Duodenal mucosa (tissue), 2 donors: ENCODE data around the gene RUNX3.

ENCODE experiments used
- H3K27ac ChIP-seq: one replicate; pipeline ENCODE4 v1.7.0; 2013; ENCODE audit warnings: low read depth, low read length
- H3K27me3 ChIP-seq, 2 donors: one replicate each; pipeline ENCODE4 v1.7.0; 2013; ENCODE audit warnings: low read length in 2 of 2, control low read depth in 1 of 2; ENCODE audit not compliant: insufficient read depth in 2 of 2, control insufficient read depth in 1 of 2
- H3K36me3 ChIP-seq, 2 donors: one replicate each; pipeline ENCODE4 v1.7.0; 2013; ENCODE audit warnings: low read length in 2 of 2, control low read depth in 1 of 2; ENCODE audit not compliant: insufficient read depth in 2 of 2, control insufficient read depth in 1 of 2
- H3K4me1 ChIP-seq, 2 donors: one replicate each; pipeline ENCODE4 v1.7.0; 2013; ENCODE audit warnings: low read length in 2 of 2, control low read depth in 1 of 2; ENCODE audit not compliant: insufficient read depth in 2 of 2, control insufficient read depth in 1 of 2
- H3K4me3 ChIP-seq, 2 donors: one replicate each; pipeline ENCODE4 v1.7.0; 2013; ENCODE audit warnings: low read length in 2 of 2, low read depth in 1 of 2
- H3K9ac ChIP-seq, 2 donors: one replicate each; pipeline ENCODE4 v1.7.0; 2013; ENCODE audit warnings: low read length in 2 of 2, low read depth in 1 of 2
- H3K9me3 ChIP-seq, 2 donors: one replicate each; pipeline ENCODE4 v1.7.0; 2013; ENCODE audit warnings: low read length in 2 of 2, control low read depth in 1 of 2; ENCODE audit not compliant: control insufficient read depth in 1 of 2

RUNX3 gene

GRCh38 chr1:24903011-24903461 lies 27.0 kb downstream of the RUNX3 start:
- Histone ChIP-seq H3K9me3 (no peaks in the 10 kb centered on the region), H3K9ac (no peak overlapping the region), H3K27ac (no peak overlapping the region), H3K4me1 (peaks cover 4 to 5% of the 10 kb centered on the region in 2 donors), H3K36me3 (peaks cover 0 to 26% of the 10 kb centered on the region in 2 donors), H3K27me3 (peaks cover 0 to 5% of the 10 kb centered on the region in 2 donors), H3K4me3 (no peak overlapping the region)

GRCh38 chr1:24902471-24902891 lies 27.6 kb downstream of the RUNX3 start:
- Histone ChIP-seq H3K36me3 (peaks cover 0 to 26% of the 10 kb centered on the region in 2 donors), H3K9ac (no peak overlapping the region), H3K4me3 (no peak overlapping the region), H3K9me3 (no peaks in the 10 kb centered on the region), H3K4me1 (peaks cover 10% of the 10 kb centered on the region in 2 donors), H3K27ac (no peak overlapping the region), H3K27me3 (peaks cover 0 to 5% of the 10 kb centered on the region in 2 donors)

- Histone ChIP-seq H3K27me3 (peaks cover 0 to 5% of the 10 kb centered on the region in 2 donors), H3K27ac (no peak overlapping the region), H3K4me1 (peaks cover 12 to 15% of the 10 kb centered on the region in 2 donors)
These were observed 28.1 kb downstream of the RUNX3 start for GRCh38 chr1:24901791-24902470.

GRCh38 chr1:24900985-24901781 lies 28.9 kb downstream of the RUNX3 start:
- no peak overlapping the region for H3K4me3 ChIP-seq
- H3K9me3 ChIP-seq: no peaks in the 10 kb centered on the region
- peaks cover 0 to 5% of the 10 kb centered on the region in 2 donors for H3K27me3 ChIP-seq
- peaks cover 12 to 15% of the 10 kb centered on the region in 2 donors for H3K4me1 ChIP-seq
- no peak overlapping the region for H3K27ac ChIP-seq
- H3K36me3 ChIP-seq: peaks cover 0 to 16% of the 10 kb centered on the region in 2 donors
- H3K9ac ChIP-seq: no peak overlapping the region

More at GRCh38 chr1:24901791-24902470, 28.1 kb downstream of the RUNX3 start:
- Histone ChIP-seq H3K36me3 (peaks cover 0 to 24% of the 10 kb centered on the region in 2 donors), H3K9ac (no peak overlapping the region), H3K4me3 (no peak overlapping the region), H3K9me3 (no peaks in the 10 kb centered on the region)

GRCh38 chr1:24900486-24900849 lies 29.6 kb downstream of the RUNX3 start:
- peaks cover 0 to 5% of the 10 kb centered on the region in 2 donors for H3K27me3 ChIP-seq
- peaks cover 12 to 15% of the 10 kb centered on the region in 2 donors for H3K4me1 ChIP-seq
- no peak overlapping the region for H3K9ac ChIP-seq
- no peak overlapping the region for H3K4me3 ChIP-seq
- peaks cover 0 to 14% of the 10 kb centered on the region in 2 donors for H3K36me3 ChIP-seq
- H3K27ac ChIP-seq: no peak overlapping the region
- no peaks in the 10 kb centered on the region for H3K9me3 ChIP-seq

GRCh38 chr1:24899581-24900485 lies 30.2 kb downstream of the RUNX3 start:
- Histone ChIP-seq H3K27ac (no peak overlapping the region), H3K9me3 (no peaks in the 10 kb centered on the region), H3K9ac (no peak overlapping the region), H3K27me3 (peaks cover 0 to 5% of the 10 kb centered on the region in 2 donors), H3K36me3 (peaks cover 0 to 10% of the 10 kb centered on the region in 2 donors), H3K4me1 (peaks cover 12 to 15% of the 10 kb centered on the region in 2 donors), H3K4me3 (no peak overlapping the region)

GRCh38 chr1:24898909-24899439 lies 31.1 kb downstream of the RUNX3 start:
- peaks cover 0 to 5% of the 10 kb centered on the region in 2 donors for H3K27me3 ChIP-seq
- H3K9me3 ChIP-seq: no peaks in the 10 kb centered on the region
- H3K4me3 ChIP-seq: no peak overlapping the region
- peaks cover 0 to 10% of the 10 kb centered on the region in 2 donors for H3K36me3 ChIP-seq
- no peak overlapping the region for H3K27ac ChIP-seq
- no peak overlapping the region for H3K9ac ChIP-seq
- H3K4me1 ChIP-seq: peaks cover 12 to 15% of the 10 kb centered on the region in 2 donors

- H3K27me3 ChIP-seq: peaks cover 0 to 5% of the 10 kb centered on the region in 2 donors
- peaks cover 0 to 5% of the 10 kb centered on the region in 2 donors for H3K36me3 ChIP-seq
- H3K9ac ChIP-seq: no peak overlapping the region
- no peak overlapping the region for H3K4me3 ChIP-seq
- peaks cover 12 to 20% of the 10 kb centered on the region in 2 donors for H3K4me1 ChIP-seq
- no peak overlapping the region for H3K27ac ChIP-seq
- no peaks in the 10 kb centered on the region for H3K9me3 ChIP-seq
These were observed 31.7 kb downstream of the RUNX3 start for GRCh38 chr1:24898152-24898908.
